NCI-H510A (cell line): ENCODE measurements around the gene CCNL1.

ENCODE experiments used
- DNase-seq: peaks from one replicate; lab custom pipeline; 2025; lab: John Stamatoyannopoulos, UW

CCNL1 gene

DNA sequence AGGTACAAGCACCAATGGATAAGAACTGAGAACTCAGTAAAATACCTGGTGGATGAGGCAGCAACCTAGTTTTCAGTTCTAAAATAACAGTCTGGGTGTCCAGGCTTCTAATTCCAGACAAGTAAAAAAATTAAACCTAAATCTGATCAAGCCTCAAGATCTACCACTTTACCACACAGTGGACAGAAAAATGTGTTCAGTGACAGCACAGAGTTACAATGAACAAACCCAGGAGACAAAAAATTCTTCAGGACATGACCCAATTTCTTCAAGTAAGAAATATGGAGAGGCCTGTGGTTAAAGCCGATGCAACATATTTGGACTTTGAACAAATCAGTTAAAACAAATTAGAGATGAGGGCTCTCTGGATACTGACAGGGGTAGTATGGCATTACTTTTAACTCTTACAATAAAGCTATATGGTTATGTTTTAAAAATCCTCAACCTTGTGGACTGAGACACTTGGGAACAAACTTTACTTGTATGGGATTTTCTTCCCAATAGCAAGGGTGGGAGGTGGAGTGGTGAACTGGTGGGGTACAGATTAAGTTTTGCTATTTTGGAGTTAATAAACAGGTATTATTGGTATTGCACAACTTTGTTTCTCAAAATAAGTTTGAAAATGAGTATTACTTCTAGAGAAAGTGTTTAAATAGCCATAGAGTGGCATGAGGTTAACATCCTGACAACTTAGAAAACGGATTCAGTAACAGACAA, 14.2 kb downstream of the CCNL1 start:
- DNase-seq: no peak

DNA sequence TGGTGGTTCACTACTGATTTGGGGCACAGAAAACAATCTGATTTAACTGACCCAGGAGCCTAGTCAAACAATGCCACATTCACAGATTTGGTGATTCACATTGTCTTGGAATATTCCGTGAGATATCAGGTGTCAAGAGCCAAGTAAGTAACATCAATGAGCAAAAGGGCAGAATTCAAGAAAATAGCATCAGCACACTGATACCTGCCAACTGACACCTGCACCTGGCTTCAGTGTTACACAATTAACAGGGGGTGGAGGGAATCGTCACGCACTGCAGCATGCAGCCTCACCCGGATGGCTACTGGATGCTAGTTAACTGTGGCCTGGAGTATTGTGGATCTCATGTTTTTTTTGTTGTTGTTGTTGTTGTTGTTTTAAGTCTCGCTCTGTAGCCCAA, 17.6 kb downstream of the CCNL1 start:
- DNase-seq: no peak

DNA sequence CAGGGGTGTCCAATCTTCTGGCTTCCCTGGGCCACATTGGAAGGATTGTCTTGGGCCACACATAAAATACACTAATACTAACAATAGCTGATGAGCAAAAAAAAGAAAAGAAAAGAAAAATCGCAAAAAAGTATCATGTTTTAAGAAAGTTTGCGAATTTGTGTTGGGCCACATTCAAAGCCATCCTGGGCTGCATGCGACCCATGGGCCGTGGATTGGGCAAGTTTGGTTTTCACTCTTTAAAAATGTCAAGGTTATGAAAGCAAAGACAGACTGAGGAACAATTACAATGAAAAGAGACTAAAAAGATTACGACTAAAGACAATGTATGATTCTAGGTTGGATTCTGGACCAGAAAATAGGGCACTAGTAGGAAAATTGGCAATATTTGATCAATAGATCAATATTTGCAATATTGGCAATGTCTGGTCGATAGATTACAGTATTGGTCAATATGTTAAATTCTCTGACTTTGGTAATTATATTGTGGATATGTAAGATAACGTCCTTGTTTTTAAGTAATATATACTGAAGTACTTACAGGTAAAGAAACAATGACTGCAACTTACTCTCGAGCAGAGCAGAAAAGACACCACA, 19.9 kb downstream of the CCNL1 start:
- no peak for DNase-seq

GRCh38 chr3:157136647-157137387, 23.1 kb downstream of the CCNL1 start:
- no peak for DNase-seq

DNA sequence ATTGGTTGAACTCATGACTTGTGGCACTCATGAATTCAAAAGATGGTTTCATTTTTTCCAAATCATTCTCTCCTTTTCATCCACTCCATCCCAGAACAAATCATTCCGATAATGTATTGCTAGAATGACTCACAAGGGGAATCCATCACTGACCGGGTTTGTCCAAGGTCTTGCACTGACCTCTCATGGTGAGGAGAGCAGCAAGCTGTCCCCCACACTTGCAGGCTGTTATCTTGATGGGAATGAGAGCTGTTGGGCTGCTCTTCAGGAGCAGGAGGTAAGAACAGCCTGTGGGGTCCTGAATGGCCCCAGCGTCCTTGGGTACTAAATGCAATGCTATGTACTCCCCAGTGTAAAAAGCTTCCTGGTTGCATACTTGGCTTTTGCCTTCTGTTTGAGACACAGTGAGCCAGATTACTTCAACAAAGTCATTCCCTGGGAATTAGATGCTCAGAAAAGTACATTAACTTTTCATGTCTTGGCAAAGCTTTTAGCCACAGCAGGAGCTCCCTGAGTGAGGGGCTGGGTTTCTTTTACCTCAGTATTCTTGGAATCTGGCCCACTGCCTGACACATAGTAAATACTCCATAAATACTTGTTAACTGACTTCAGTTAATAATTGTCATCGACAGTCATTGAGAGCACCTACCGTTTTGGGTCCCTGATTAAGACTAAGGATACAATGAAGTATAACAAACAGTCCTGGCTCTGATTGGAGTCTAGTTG, 24.1 kb downstream of the CCNL1 start:
- DNase-seq: no peak

GRCh38 chr3:157134620-157135191, 25.2 kb downstream of the CCNL1 start:
- DNase-seq: no peak

GRCh38 chr3:157133434-157134320, 26.3 kb downstream of the CCNL1 start:
- no peak for DNase-seq

GRCh38 chr3:157132936-157133335, 27.0 kb downstream of the CCNL1 start:
- DNase-seq: no peak

- no peak for DNase-seq
Measured at GRCh38 chr3:157132341-157132740, 27.6 kb downstream of the CCNL1 start.

DNA sequence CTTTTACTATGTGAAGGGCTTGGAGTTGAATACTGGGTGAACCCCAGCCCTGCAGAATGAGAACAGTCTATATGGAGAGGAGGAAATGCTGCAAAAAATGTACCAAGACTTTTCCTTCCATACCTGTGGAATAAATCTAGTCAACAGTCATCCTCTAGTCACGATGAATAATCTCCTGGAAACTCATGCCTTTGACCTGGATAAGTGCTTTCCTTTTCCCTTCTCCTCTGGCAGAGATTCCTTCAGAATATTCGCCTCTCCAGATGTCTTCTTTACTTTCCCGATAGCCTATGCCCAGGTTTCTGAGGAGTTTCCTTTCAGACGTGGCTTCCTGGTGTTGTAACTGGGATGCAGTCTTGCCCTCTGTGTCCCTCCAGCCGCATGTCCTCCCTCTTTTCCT, 28.1 kb downstream of the CCNL1 start:
- no peak for DNase-seq

GRCh38 chr3:157130467-157131251, 29.3 kb downstream of the CCNL1 start:
- peak; percentile 53 for DNase-seq

DNA sequence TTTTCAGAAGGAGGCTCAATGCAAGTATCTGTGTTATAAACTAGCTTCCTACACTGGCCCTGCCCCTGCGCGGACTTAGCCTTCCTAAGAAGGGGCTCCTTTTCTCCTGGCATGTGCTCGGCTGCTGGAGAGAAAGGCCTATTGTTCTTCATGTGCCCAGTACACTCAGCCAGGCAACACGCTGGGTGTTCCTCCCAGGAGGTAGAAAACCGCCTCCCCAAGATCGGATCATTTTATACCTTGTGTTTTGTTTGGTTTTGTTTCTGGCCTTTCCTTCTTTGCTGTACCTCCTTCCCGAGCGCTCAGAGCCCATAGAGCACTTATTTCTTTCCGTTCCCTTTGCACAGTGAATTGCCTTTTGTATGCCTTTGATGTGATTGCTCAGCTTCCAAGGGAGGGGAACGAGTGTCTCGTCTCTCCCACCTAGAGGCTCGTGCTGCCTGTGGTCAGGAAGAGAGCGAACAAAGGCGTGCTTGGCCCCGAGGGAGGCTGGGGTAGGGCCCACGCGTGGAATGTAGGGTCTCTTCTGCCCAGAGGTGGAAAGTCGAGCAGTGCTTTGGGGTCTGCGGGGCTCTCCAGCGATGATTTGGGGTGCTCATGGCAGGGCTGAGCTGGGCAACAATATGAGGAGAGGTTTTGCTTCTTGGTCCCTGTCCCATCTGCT, 30.0 kb downstream of the CCNL1 start:
- no peak for DNase-seq

DNA sequence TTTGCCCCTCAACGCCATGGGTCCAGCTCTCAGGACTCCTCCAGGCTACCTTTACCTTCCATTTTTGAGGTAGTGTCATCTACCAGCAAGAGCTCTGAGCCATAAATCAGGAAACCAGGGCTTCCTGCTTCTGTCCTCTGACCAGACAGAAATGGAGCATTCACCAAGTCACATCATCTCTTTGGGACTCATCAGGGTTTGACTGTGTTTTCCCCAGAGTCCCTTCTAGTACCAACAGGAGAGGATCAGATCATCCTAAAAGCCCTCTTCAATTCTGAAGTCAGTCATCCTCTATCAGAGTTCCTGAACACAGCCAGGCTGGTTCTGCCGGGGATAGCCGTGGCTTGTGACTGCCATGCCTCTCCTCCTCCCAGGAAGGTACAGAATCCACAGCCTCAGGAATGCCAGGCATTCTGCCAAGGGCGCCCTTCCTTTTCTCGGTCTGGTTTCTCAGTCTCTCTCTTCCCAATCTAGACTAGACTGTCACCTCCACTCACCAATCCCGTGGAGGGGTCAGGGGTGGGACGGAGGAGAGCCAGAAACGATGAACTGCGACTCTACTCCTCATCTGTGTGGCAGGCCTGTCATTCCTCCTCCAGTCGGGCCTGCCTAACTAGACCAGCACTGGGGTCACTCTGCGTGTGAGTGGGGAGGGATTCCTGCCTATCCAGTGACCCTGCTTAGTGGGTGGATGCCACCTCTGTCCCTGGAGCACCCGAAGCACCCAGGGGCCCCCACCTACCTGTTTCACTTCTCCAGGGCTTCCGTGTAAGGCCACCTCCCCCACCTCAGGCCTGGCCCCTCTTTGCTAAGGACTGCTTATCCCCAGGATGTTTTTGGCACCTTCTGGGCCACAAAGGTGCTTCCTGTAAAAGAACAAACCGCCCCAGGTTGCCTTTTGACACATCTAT, 30.9 kb downstream of the CCNL1 start:
- no peak for DNase-seq

DNA sequence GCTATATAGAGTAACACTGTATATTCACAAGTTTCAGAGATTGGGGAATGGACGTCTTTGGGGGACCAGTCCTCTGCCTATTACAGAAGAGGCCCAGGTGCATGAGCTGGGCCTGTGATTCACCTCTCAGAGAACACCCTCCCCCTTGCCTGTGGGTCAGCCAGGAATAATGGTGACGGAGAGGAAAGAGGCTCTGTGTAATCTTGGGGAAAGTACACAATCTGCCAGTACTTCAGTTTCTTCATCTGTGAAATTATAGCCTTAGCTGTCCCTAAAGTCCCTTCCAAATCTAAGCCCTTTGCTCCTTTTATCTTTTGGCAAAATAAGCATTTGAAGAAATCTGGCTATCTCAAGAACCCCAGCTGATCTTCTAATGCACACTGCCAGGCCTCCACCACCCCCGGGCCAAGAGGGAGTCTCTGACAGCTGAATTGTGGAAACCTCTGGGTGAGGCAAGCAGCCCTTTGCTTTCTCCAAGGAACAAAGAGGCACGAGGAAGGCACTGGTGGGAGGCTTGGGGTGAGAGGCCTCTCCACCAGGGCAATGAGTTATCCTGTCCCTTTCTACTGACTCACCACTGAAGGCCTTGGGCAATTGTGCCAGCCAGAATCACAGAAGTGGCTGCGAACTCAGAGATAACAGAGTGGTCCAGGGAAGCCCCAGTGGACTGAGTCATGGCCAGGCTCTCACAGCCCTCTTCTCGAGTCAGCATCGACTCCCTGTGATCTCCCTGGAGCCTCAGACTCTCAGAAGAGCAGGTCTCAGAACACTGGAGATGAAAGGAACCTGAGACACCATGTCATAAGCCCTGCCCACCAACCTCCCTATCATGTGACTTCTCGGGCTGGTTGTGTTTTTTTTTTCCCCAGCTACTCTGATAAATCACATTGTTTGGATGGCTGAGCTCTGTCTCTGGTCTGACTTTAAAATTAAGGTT, 31.8 kb downstream of the CCNL1 start:
- peak; percentile 37 for DNase-seq

- no peak for DNase-seq
Measured at GRCh38 chr3:157127268-157127667, 32.7 kb downstream of the CCNL1 start.

- no peak for DNase-seq
Measured at GRCh38 chr3:157126365-157126764, 33.6 kb downstream of the CCNL1 start.

DNA sequence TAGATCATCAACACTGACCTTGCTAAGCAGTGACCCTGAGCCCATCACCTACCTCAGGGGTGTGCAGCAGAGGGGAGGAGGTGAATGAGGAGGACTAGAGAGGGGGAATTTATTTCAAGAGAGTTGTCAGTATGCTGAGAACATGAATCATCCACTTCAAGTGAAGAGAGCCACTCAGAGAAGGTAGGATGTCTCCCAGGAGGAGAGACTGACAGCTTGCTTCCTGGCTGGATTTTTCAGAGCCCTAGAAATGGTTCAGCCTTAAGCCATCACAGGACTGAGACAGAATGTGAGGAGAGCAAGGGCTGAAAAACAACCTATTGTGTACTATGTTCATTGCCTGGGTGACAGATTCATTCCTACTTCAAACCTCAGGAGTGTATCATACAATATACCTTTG, 34.8 kb downstream of the CCNL1 start:
- peak; percentile 47 for DNase-seq

DNA sequence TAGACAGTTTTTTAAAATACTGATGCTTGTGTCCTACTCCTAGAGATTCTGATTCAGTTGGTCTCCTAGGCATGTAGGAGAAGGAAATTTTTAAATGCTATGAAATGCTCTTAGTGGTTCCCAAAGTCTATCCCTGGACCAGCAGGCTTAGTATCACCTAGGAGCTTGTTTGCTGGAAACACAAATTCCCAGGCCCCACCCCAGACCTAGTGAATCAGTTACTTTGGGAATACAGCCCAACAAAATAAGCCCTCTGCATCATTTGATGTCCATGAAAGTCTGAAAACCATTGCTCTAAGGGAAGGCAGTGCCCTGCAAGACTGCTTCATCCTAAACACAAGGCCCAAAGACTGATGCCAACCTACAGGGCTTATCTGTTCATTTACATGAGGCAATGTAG, 36.3 kb downstream of the CCNL1 start:
- DNase-seq: no peak
